Measurements from ENCODE around the gene RAB31.

The RAB31 gene

GRCh38 chr18:9739516-9739915 lies 31.4 kb downstream of the RAB31 start:
- no peak for DNase-seq

GRCh38 chr18:9740071-9740470 lies 32.0 kb downstream of the RAB31 start:
- DNase-seq: no peak

GRCh38 chr18:9741406-9741792 lies 33.3 kb downstream of the RAB31 start:
- DNase-seq: no peak

GRCh38 chr18:9741793-9742523 lies 33.9 kb downstream of the RAB31 start:
- no peak for DNase-seq

- DNase-seq: no peak
Measured at GRCh38 chr18:9742524-9743131, 34.5 kb downstream of the RAB31 start.

GRCh38 chr18:9743200-9744016 lies 35.3 kb downstream of the RAB31 start:
- no peak for DNase-seq

GRCh38 chr18:9746958-9747357 lies 38.9 kb downstream of the RAB31 start:
- no peak for DNase-seq

- DNase-seq: no peak
Measured at GRCh38 chr18:9749611-9750010, 41.5 kb downstream of the RAB31 start.

- DNase-seq: no peak
Measured at GRCh38 chr18:9750112-9750511, 42.0 kb downstream of the RAB31 start.

GRCh38 chr18:9750606-9751304 lies 42.7 kb downstream of the RAB31 start:
- no peak for DNase-seq

GRCh38 chr18:9751371-9752031 lies 43.4 kb downstream of the RAB31 start:
- DNase-seq: no peak

GRCh38 chr18:9753846-9754245 lies 45.7 kb downstream of the RAB31 start:
- no peak for DNase-seq

- no peak for DNase-seq
Measured at GRCh38 chr18:9755110-9755509, 47.0 kb downstream of the RAB31 start.

- no peak for DNase-seq
Measured at GRCh38 chr18:9755615-9756014, 47.5 kb downstream of the RAB31 start.

- DNase-seq: no peak
Measured at GRCh38 chr18:9756271-9756932, 48.3 kb downstream of the RAB31 start.

- no peak for DNase-seq
Measured at GRCh38 chr18:9756933-9757470, 48.9 kb downstream of the RAB31 start.

GRCh38 chr18:9757827-9758621 lies 49.9 kb downstream of the RAB31 start:
- DNase-seq: no peak

- DNase-seq: no peak
Measured at GRCh38 chr18:9758624-9759075, 50.5 kb downstream of the RAB31 start.

- DNase-seq: no peak
Measured at GRCh38 chr18:9760641-9761040, 52.5 kb downstream of the RAB31 start.

- DNase-seq: no peak
Measured at GRCh38 chr18:9762526-9762925, 54.4 kb downstream of the RAB31 start.

GRCh38 chr18:9763157-9763556 lies 55.1 kb downstream of the RAB31 start:
- DNase-seq: no peak

Measured in stimulated activated CD4-positive, alpha-beta T cell treated with anti-CD3 and anti-CD28 coated beads, Interleukin-4, amount 100 ng/mL, for 4 hours (primary cell).